SIG-M5 treated with dmso at 0.1 percent for 504 hours (cell line): ENCODE results near the gene BEND4.

Source experiments
- DNase-seq: peaks from one replicate; lab custom pipeline; 2025; ENCODE audit not compliant: unreplicated experiment; lab: John Stamatoyannopoulos, UW

BEND4 gene

GRCh38 chr4:42112846-42113245, 39.6 kb downstream of the BEND4 start:
- DNase-seq, result no peak

- peak; percentile 2 for DNase-seq
These were observed 47.9 kb downstream of the BEND4 start for GRCh38 chr4:42104521-42104920.

GRCh38 chr4:42101446-42101975, 50.9 kb downstream of the BEND4 start:
- DNase-seq, result no peak

- no peak for DNase-seq
These were observed 64.1 kb downstream of the BEND4 start for GRCh38 chr4:42088386-42088785.

- no peak for DNase-seq
These were observed 68.6 kb downstream of the BEND4 start for GRCh38 chr4:42083816-42084215.

- DNase-seq, result no peak
These were observed 72.1 kb downstream of the BEND4 start for GRCh38 chr4:42080306-42080705.

- no peak for DNase-seq
These were observed 74.2 kb downstream of the BEND4 start for GRCh38 chr4:42078184-42078801.

GRCh38 chr4:42074294-42074693, 78.2 kb downstream of the BEND4 start:
- DNase-seq, result no peak

- DNase-seq, result no peak
These were observed 82.0 kb downstream of the BEND4 start for GRCh38 chr4:42070463-42070862.

- DNase-seq, result no peak
These were observed 85.2 kb downstream of the BEND4 start for GRCh38 chr4:42067264-42067663.

- no peak for DNase-seq
These were observed 86.1 kb downstream of the BEND4 start for GRCh38 chr4:42066402-42066801.
